ENCODE data around the gene RPP25L.

DNA sequence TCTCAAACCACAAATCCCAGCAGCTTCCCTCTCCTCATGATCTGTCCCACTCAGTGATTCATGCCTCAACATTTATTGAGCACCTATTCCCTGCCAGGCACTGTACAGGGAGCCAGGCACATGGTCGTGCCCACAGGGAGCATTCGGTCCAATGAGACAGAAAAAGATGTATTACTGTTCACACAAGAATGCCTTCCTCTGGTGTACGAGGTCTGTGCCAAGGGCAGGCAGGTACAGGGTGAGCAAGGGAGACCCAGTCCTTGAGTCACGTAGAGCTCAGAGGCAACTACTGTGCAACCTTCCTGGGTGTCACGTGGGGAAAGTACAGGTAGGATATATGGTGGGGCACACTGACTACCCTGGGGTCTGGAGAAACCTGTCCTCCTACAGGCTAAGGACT lies 26.9 kb downstream of the RPP25L start:
- TF ChIP-seq CTCF (IDR thresholded peaks at IDR 0.05) (no peak), POLR2A (IDR thresholded peaks at IDR 0.05) (no peak)
